ENCODE results near the gene ZCCHC17. TPM values are rescaled to one million over a fixed set of nuclear protein-coding genes. Genes with fewer than 3 reads are reported as not detected.
A peak's percentile ranks its signal among the peaks of the same experiment; 100 is the strongest.

Gene ZCCHC17
- total RNA-seq, 2 experiments from 2014 or later, result 7.3 to 7.6 TPM

GRCh38 chr1:31289021-31289420 is 7.8 kb upstream of the ZCCHC17 start:
- intact Hi-C loops (cut with DNase I, micrococcal nuclease), result no loop called here
- Mint-ChIP-seq H3K27ac (no peak overlapping the region), H3K36me3 (ENCODE audit: low read depth) (peaks cover 89% of the 10 kb centered on the region), H3K9me3 (no peaks in the 10 kb centered on the region), H3K27me3 (no peaks in the 10 kb centered on the region), H3K4me1 (ENCODE audit: low read depth) (peaks cover 35% of the 10 kb centered on the region), H3K4me3 (no peak overlapping the region)
- Histone ChIP-seq H3K36me3 (ENCODE audit: insufficient read depth, low read length) (peaks cover 73% of the 10 kb centered on the region), H3K4me1 (ENCODE audit: insufficient read depth, low read length) (peaks cover 3% of the 10 kb centered on the region), H3K4me3 (ENCODE audit: low read length) (no peak overlapping the region), H3K9me3 (ENCODE audit: control insufficient read depth in 1 of 2, insufficient read depth in 1 of 2, low read length in 2 of 2) (no peaks in the 10 kb centered on the region), H3K27me3 (ENCODE audit: control insufficient read depth in 1 of 2, insufficient read depth in 2 of 2, low read length in 2 of 2) (no peaks in the 10 kb centered on the region), H3K27ac (ENCODE audit: low read depth in 1 of 2, low read length in 2 of 2) (no peak overlapping the region)
- DNase-seq (no peak), ATAC-seq (ENCODE audit: poor library complexity) (no peak)
- CTCF ChIA-PET, result no interaction called here
- POLR2A ChIA-PET, result no interaction called here
- TF ChIP-seq, protein P1, sequence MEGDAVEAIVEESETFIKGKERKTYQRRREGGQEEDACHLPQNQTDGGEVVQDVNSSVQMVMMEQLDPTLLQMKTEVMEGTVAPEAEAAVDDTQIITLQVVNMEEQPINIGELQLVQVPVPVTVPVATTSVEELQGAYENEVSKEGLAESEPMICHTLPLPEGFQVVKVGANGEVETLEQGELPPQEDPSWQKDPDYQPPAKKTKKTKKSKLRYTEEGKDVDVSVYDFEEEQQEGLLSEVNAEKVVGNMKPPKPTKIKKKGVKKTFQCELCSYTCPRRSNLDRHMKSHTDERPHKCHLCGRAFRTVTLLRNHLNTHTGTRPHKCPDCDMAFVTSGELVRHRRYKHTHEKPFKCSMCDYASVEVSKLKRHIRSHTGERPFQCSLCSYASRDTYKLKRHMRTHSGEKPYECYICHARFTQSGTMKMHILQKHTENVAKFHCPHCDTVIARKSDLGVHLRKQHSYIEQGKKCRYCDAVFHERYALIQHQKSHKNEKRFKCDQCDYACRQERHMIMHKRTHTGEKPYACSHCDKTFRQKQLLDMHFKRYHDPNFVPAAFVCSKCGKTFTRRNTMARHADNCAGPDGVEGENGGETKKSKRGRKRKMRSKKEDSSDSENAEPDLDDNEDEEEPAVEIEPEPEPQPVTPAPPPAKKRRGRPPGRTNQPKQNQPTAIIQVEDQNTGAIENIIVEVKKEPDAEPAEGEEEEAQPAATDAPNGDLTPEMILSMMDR (IDR thresholded peaks at IDR 0.05), result no peak

GRCh38 chr1:31295874-31296485 is 852 bp upstream of the ZCCHC17 start:
- TF ChIP-seq, protein P1 (IDR thresholded peaks at IDR 0.05), result no peak
- H3K27ac ChIP-seq (ENCODE audit: low read depth in 1 of 2, low read length in 2 of 2), result peak overlapping the region; percentile 83 to 91
- Mint-ChIP-seq H3K4me3 (no peak overlapping the region), H3K9me3 (no peaks in the 10 kb centered on the region), H3K27me3 (no peaks in the 10 kb centered on the region), H3K27ac (no peak overlapping the region), H3K4me1 (ENCODE audit: low read depth) (peaks cover 13% of the 10 kb centered on the region), H3K36me3 (ENCODE audit: low read depth) (peaks cover 27% of the 10 kb centered on the region)
- H3K9me3 ChIP-seq (ENCODE audit: control insufficient read depth in 1 of 2, insufficient read depth in 1 of 2, low read length in 2 of 2), result no peaks in the 10 kb centered on the region
- H3K36me3 ChIP-seq (ENCODE audit: insufficient read depth, low read length), result peaks cover 21% of the 10 kb centered on the region
- ChIA-PET CTCF (no interaction called here), POLR2A (interaction anchor here (0.6 to 1.9 kb wide), 8 partner anchors 12 to 1831 kb away, joined by 3 to 5 read pairs (median 4); partner anchors contain the start of genes PEF1, PUM1, RBBP4 and ZBTB8OS)
- peak in 1 of 14 experiments; percentile 5 for DNase-seq
- ATAC-seq (ENCODE audit: poor library complexity), result no peak
- H3K27me3 ChIP-seq (ENCODE audit: control insufficient read depth in 1 of 2, insufficient read depth in 2 of 2, low read length in 2 of 2), result no peaks in the 10 kb centered on the region
- H3K4me3 ChIP-seq (ENCODE audit: low read length), result peak overlapping the region; percentile 90
- peaks cover 41% of the 10 kb centered on the region for H3K4me1 ChIP-seq (ENCODE audit: insufficient read depth, low read length)
- intact Hi-C loops (cut with DNase I, micrococcal nuclease), result loop anchor here in 1 of 2 experiments (2.0 to 10.0 kb wide), 5 partner anchors 231 to 1519 kb away; partner anchors contain the start of genes PEF1, PUM1, RBBP4 and S100PBP

GRCh38 chr1:31297277-31298247 is 730 bp downstream of the ZCCHC17 start:
- H3K4me1 Mint-ChIP-seq (ENCODE audit: low read depth), result peaks cover 16% of the 10 kb centered on the region
- ChIA-PET CTCF (interaction anchor here (1.0 kb wide), 1 partner anchor 518 kb away, joined by 5 read pairs; no protein-coding TSS in a partner anchor), POLR2A (interaction anchor here (0.5 to 1.9 kb wide), 13 partner anchors 9 to 1830 kb away, joined by 3 to 6 read pairs (median 3); partner anchors contain the start of genes KHDRBS1, KPNA6, PEF1 and PUM1)
- peaks cover 15% of the 10 kb centered on the region for H3K36me3 Mint-ChIP-seq (ENCODE audit: low read depth)
- DNase-seq (peak in 3 of 14 experiments; percentile 12 to 18 (median 14)), ATAC-seq (ENCODE audit: poor library complexity) (no peak)
- Histone ChIP-seq H3K27me3 (ENCODE audit: control insufficient read depth in 1 of 2, insufficient read depth in 2 of 2, low read length in 2 of 2) (no peaks in the 10 kb centered on the region), H3K9me3 (ENCODE audit: control insufficient read depth in 1 of 2, insufficient read depth in 1 of 2, low read length in 2 of 2) (no peaks in the 10 kb centered on the region), H3K4me3 (ENCODE audit: low read length) (peak overlapping the region; percentile 90), H3K4me1 (ENCODE audit: insufficient read depth, low read length) (peaks cover 41% of the 10 kb centered on the region), H3K36me3 (ENCODE audit: insufficient read depth, low read length) (peaks cover 6% of the 10 kb centered on the region), H3K27ac (ENCODE audit: low read depth in 1 of 2, low read length in 2 of 2) (peak overlapping the region; percentile 75 to 88)
- H3K4me3 Mint-ChIP-seq, result no peak overlapping the region
- intact Hi-C loops (cut with DNase I, micrococcal nuclease), result loop anchor here in 1 of 2 experiments (2.0 to 10.0 kb wide), 5 partner anchors 233 to 1517 kb away; partner anchors contain the start of genes PEF1, PUM1, RBBP4 and S100PBP
- H3K27me3 Mint-ChIP-seq, result no peaks in the 10 kb centered on the region
- TF ChIP-seq, protein P1 (IDR thresholded peaks at IDR 0.05), result no peak
- no peaks in the 10 kb centered on the region for H3K9me3 Mint-ChIP-seq
- no peak overlapping the region for H3K27ac Mint-ChIP-seq

All from CD4-positive, alpha-beta T cell (primary cell).